OCI-LY3 (cell line): Measurements from ENCODE around the gene TSPAN11.

ENCODE experiments used
- EZH2phosphoT487 ChIP-seq: fragments of 200-600 bp; shearing (Covaris generic); IDR thresholded peaks from 2 replicates; pipeline ENCODE4 v1.6.1; 2018; ENCODE audit warnings: antibody characterized with exemption, mixed run types, low read depth
- TF ChIP-seq, protein P1 (sequence below): fragments of 200-600, 300-600 bp; sonication (generic); IDR thresholded peaks from 2 replicates; pipeline ENCODE4 v1.5.1; 2014; ENCODE audit warnings: antibody characterized with exemption, low read length, low read depth

DNA sequence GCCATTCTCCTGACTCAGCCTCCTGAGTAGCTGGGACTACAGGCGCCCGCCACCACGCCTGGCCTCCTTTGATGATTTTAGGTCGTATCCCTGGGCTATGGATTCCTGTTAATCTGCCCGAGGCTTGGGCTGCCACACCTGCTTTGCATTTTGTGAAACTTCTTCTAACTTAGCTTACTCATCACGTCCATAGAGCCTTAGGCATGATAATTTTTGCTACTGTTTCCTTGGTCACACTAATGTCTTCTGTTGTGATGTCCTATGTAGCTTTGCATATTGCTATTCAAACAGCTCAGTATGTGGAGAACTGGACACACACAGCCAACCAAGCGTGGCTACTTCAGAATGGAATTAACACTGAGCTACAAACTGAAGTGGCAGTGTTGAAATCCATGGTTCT, 99.7 kb downstream of the TSPAN11 start:
- TF ChIP-seq, protein P1, sequence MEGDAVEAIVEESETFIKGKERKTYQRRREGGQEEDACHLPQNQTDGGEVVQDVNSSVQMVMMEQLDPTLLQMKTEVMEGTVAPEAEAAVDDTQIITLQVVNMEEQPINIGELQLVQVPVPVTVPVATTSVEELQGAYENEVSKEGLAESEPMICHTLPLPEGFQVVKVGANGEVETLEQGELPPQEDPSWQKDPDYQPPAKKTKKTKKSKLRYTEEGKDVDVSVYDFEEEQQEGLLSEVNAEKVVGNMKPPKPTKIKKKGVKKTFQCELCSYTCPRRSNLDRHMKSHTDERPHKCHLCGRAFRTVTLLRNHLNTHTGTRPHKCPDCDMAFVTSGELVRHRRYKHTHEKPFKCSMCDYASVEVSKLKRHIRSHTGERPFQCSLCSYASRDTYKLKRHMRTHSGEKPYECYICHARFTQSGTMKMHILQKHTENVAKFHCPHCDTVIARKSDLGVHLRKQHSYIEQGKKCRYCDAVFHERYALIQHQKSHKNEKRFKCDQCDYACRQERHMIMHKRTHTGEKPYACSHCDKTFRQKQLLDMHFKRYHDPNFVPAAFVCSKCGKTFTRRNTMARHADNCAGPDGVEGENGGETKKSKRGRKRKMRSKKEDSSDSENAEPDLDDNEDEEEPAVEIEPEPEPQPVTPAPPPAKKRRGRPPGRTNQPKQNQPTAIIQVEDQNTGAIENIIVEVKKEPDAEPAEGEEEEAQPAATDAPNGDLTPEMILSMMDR, result no peak
- no peak for TF ChIP-seq EZH2phosphoT487
